Type B pancreatic cell (in vitro differentiated cells): ENCODE results near the gene NDNF. TPM values are rescaled to one million over a fixed set of nuclear protein-coding genes. Genes with fewer than 3 reads are reported as not detected.

Source experiments
- DNase-seq: peaks from one replicate; pipeline ENCODE4 v3.0.0; 2021; ENCODE audit warnings: mixed read lengths; ENCODE audit not compliant: unreplicated experiment; ENCODE audit errors: extremely low spot score
- H3K27ac Mint-ChIP-seq: 2 replicates; pipeline ENCODE4 v1.8.0; 2021; ENCODE audit warnings: mild to moderate bottlenecking, mixed read lengths
- H3K27me3 Mint-ChIP-seq: 2 replicates; pipeline ENCODE4 v1.8.0; 2021; ENCODE audit warnings: mixed read lengths
- H3K36me3 Mint-ChIP-seq: 2 replicates; pipeline ENCODE4 v1.8.0; 2021; ENCODE audit warnings: mixed read lengths
- H3K4me1 Mint-ChIP-seq: one replicate; pipeline ENCODE4 v1.8.0; 2021; ENCODE audit warnings: mixed read lengths; ENCODE audit not compliant: unreplicated experiment
- H3K4me3 Mint-ChIP-seq: 2 replicates; pipeline ENCODE4 v1.8.0; 2021; ENCODE audit warnings: mild to moderate bottlenecking, mixed read lengths
- H3K9me3 Mint-ChIP-seq: 2 replicates; pipeline ENCODE4 v1.8.0; 2021; ENCODE audit warnings: mixed read lengths
- total RNA-seq: library from RNA; stranded (reverse); gene quantifications from 2 replicates; pipeline ENCODE4 v1.2.1, GENCODE V29; 2021; ENCODE audit warnings: low replicate concordance
- TF ChIP-seq, protein P1 (sequence below): fragments of 200-600 bp; sonication (generic); conservative IDR thresholded peaks from 2 replicates; pipeline ENCODE4 v1.5.0; 2021; ENCODE audit warnings: antibody characterized with exemption, mild to moderate bottlenecking

The NDNF gene
- total RNA-seq, 1 donor from 2014 or later = 14.6 TPM

DNA sequence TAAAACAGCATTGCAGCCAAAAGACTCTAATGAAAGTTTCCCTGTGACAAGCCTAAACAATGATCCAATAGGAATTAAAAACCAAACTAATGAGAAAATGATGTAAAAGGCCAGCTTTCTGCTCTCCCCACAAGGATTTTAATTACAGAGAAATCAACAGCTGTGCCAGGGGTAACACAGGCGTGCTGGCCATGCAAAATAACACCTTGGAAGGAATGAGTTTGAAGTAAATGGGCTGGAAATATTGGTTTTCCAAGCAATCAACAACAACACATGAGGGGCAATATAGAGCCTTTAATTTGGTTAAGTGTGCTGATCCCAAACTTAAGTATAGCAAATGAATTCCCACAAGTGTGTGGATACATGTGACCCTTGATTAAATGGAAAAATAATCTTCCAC is 56.9 kb downstream of the NDNF start:
- H3K27me3 Mint-ChIP-seq = no peaks in the 10 kb centered on the region
- no peaks in the 10 kb centered on the region for H3K9me3 Mint-ChIP-seq
- no peak for DNase-seq
- no peak overlapping the region for H3K27ac Mint-ChIP-seq
- H3K4me3 Mint-ChIP-seq = no peak overlapping the region
- H3K36me3 Mint-ChIP-seq = no peaks in the 10 kb centered on the region
- peaks cover 23% of the 10 kb centered on the region for H3K4me1 Mint-ChIP-seq
- TF ChIP-seq, protein P1, sequence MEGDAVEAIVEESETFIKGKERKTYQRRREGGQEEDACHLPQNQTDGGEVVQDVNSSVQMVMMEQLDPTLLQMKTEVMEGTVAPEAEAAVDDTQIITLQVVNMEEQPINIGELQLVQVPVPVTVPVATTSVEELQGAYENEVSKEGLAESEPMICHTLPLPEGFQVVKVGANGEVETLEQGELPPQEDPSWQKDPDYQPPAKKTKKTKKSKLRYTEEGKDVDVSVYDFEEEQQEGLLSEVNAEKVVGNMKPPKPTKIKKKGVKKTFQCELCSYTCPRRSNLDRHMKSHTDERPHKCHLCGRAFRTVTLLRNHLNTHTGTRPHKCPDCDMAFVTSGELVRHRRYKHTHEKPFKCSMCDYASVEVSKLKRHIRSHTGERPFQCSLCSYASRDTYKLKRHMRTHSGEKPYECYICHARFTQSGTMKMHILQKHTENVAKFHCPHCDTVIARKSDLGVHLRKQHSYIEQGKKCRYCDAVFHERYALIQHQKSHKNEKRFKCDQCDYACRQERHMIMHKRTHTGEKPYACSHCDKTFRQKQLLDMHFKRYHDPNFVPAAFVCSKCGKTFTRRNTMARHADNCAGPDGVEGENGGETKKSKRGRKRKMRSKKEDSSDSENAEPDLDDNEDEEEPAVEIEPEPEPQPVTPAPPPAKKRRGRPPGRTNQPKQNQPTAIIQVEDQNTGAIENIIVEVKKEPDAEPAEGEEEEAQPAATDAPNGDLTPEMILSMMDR = no peak

DNA sequence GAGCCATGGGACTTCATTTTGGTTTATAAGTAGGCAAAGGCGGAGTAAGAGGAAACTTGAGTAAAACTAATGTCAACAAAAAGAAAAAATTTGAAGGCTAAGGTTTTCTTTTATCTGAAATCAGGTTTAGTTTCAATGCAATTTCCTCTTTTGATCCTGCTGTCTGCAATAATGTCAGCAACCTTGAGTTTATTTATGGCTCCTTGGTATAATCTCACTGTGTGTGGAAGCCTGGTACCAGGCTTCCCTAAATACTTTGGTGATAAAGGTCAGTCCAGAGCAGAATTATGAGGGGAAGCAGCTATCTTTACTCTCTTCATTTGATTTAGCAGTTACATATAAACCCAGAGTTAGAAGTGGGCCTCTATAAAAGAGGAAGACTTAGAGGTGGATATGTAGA is 57.8 kb downstream of the NDNF start:
- no peaks in the 10 kb centered on the region for H3K27me3 Mint-ChIP-seq
- TF ChIP-seq, protein P1 = no peak
- no peak for DNase-seq
- H3K4me1 Mint-ChIP-seq = peaks cover 30% of the 10 kb centered on the region
- no peak overlapping the region for H3K4me3 Mint-ChIP-seq
- no peak overlapping the region for H3K27ac Mint-ChIP-seq
- H3K36me3 Mint-ChIP-seq = no peaks in the 10 kb centered on the region
- no peaks in the 10 kb centered on the region for H3K9me3 Mint-ChIP-seq

DNA sequence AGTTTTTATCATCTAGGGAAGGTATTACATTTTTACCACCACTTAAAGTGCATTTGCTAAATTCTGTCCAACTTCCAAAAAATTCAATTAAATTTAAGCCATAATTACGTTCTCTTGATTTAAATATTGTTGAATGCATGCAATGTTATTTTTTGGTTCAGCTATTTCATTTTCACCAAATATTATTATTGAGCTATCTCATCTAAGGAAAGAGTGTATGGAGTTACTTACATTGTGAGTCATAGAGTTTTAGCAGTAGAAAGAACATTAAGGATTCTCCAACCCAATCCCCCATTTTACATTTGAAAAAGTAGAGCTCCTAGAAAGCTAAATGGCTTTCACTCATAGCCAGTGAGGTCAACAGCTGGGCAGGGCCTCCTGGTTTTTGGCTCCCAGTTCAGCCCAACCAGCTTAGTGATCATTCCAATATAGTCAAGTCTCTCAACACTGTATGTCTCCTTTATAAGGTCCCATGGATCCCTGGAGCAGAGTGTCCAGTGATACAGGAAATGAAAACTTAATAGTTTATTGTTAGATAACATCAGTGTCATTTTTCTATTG is 60.5 kb downstream of the NDNF start:
- Mint-ChIP-seq H3K27ac (no peak overlapping the region), H3K4me1 (peaks cover 34% of the 10 kb centered on the region), H3K9me3 (no peaks in the 10 kb centered on the region), H3K36me3 (no peaks in the 10 kb centered on the region), H3K4me3 (no peak overlapping the region), H3K27me3 (no peaks in the 10 kb centered on the region)
- TF ChIP-seq, protein P1 = no peak
- no peak for DNase-seq

DNA sequence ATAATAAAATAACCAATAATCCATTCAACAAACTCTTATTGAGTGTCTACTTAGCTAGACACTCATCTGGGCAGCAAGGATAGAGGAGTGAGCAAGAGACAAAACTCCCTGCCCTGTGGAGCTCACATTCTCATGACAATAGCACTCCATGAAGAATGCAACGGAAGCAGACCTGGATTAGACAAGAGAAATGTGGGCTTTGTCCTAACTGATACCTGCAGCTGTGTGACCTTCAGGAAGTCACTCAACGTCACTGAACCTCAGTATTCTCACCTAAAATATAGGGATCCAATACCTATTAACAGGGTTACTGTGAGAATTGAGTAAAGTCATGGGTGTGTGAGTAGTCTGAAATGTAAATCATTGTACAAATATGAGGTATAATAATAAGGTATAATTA is 61.2 kb downstream of the NDNF start:
- H3K4me3 Mint-ChIP-seq = no peak overlapping the region

DNA sequence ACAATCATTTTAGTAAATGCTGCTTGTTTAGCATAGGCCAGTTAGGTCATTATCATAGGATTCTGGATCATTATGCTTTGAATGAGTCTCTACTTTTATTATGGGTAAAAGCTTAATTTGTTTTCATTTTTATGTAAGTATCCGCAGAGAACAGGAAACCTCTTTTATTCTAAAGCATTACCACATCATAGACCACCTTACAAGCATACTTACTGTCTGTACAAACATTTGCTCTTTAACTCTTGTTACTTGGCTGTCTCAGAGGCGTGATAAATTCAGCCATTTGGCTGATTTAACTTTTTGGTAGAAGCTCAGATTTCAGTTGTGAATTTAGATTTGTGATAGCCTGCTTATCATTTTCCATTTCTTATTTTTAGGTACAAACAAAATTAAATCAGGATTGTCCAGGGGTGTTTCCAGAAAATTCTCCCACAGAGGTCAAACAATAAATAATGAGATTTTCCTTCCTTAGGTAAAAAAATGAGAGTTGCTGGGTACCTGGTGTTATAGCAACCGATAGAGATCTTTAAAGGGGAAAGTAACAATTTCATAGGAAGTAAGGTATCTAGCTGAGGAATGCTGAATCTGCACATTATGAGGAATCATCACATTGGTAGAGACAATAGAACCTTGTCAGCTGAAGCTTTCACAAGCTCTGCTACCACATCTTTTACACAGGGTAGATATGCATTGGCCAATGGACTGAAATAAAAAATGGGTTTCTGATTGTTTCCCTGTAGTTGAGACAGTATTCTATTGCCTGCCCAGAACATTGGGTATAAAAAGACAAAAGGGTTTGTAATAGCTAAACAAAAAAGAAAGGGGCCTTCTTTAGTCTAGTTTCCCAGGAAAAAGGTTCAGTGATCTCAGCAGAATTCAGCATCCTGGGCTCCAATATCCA is 62.5 kb downstream of the NDNF start:
- DNase-seq = no peak
- Mint-ChIP-seq H3K27ac (no peak overlapping the region), H3K4me3 (no peak overlapping the region), H3K27me3 (no peaks in the 10 kb centered on the region), H3K9me3 (no peaks in the 10 kb centered on the region), H3K4me1 (peaks cover 31% of the 10 kb centered on the region), H3K36me3 (no peaks in the 10 kb centered on the region)
- TF ChIP-seq, protein P1 = no peak

More for the DNA sequence above, 61.2 kb downstream of the NDNF start:
- Mint-ChIP-seq H3K9me3 (no peaks in the 10 kb centered on the region), H3K27me3 (no peaks in the 10 kb centered on the region), H3K4me1 (peaks cover 34% of the 10 kb centered on the region), H3K36me3 (no peaks in the 10 kb centered on the region), H3K27ac (no peak overlapping the region)
- DNase-seq = no peak
- TF ChIP-seq, protein P1 = no peak
